ENCODE data around the gene POLR3G. TPM values are rescaled to one million over a fixed set of nuclear protein-coding genes. Genes with fewer than 3 reads are reported as not detected.

POLR3G gene
- total RNA-seq, 1 experiment from 2014 or later: 73.6 TPM

- Histone ChIP-seq H2BK12ac (ENCODE audit: insufficient read length, low read depth, low read length) (no peak overlapping the region), H3K79me2 (ENCODE audit: insufficient read depth, low read length) (no peaks in the 10 kb centered on the region), H2AFZ (ENCODE audit: low read length) (no peak overlapping the region), H2BK15ac (ENCODE audit: low read depth, low read length) (no peak overlapping the region), H2BK20ac (ENCODE audit: low read depth, low read length, poor library complexity, severe bottlenecking) (no peak overlapping the region), H4K91ac (ENCODE audit: insufficient read length, low read depth, low read length) (no peak overlapping the region), H3K18ac (ENCODE audit: insufficient read length, low read depth, low read length) (no peak overlapping the region), H3K4ac (ENCODE audit: low read depth, low read length) (no peak overlapping the region), H3K23ac (ENCODE audit: insufficient read length, low read depth, low read length) (no peak overlapping the region), H4K5ac (ENCODE audit: insufficient read length, low read depth, low read length) (no peak overlapping the region), H3K9ac (ENCODE audit: extremely low read depth, insufficient read length, low read length) (no peak overlapping the region), H3K23me2 (ENCODE audit: insufficient read length, low read depth, low read length, poor library complexity, severe bottlenecking) (no peaks in the 10 kb centered on the region), H3K4me1 (ENCODE audit: insufficient read depth, low read length) (peaks cover 9% of the 10 kb centered on the region), H4K20me1 (ENCODE audit: control insufficient read depth, insufficient read depth, insufficient read length) (no peaks in the 10 kb centered on the region), H3K14ac (ENCODE audit: insufficient read depth, low read length) (no peak overlapping the region), H3K79me1 (ENCODE audit: insufficient read depth, low read depth, low read length, poor library complexity, severe bottlenecking) (no peaks in the 10 kb centered on the region), H4K8ac (replicated peaks; ENCODE audit: insufficient read length, low read depth, low read length) (no peak overlapping the region), H2AK5ac (ENCODE audit: insufficient read length, low read length) (no peak overlapping the region), H3K56ac (ENCODE audit: insufficient read length, low read depth, low read length) (no peak overlapping the region), H2BK5ac (ENCODE audit: insufficient read length, low read length) (no peak overlapping the region), H3K27ac (ENCODE audit: insufficient read length, low read depth, low read length) (no peak overlapping the region), H3K9me3 (ENCODE audit: control insufficient read depth, low read depth, low read length) (no peaks in the 10 kb centered on the region), H2BK120ac (ENCODE audit: low read depth, low read length, poor library complexity, severe bottlenecking) (no peak overlapping the region), H3K4me2 (ENCODE audit: insufficient read depth, insufficient read length, low read length) (no peak overlapping the region), H3K27me3 (ENCODE audit: insufficient read depth, low read length) (no peaks in the 10 kb centered on the region), H3T11ph (ENCODE audit: low read length) (no peak overlapping the region)
- no peak for TF ChIP-seq CTCF (conservative IDR thresholded peaks at IDR 0.05)
- Mint-ChIP-seq H3K27me3 (ENCODE audit: low read depth) (0 out of 2 replicates have a peak, but pooled peaks cover 2% of the 10 kb centered on the region), H3K36me3 (ENCODE audit: insufficient read depth in 1 of 3, low read depth in 3 of 3) (peaks cover 0 to 4% (median 0%) of the 10 kb centered on the region in 3 experiments; a peak in 2 of 7 replicates), H3K9me3 (no peaks in the 10 kb centered on the region), H3K27ac (no peak overlapping the region), H3K4me1 (peaks cover 45 to 49% of the 10 kb centered on the region in 2 experiments), H3K4me3 (no peak overlapping the region)
- no CpG with 5 or more reads among the region's 5 CpGs for WGBS (ENCODE audit: extremely low coverage, insufficient read length, low lambda C conversion rate)
- DNase-seq: no peak
Observed at GRCh38 chr5:90548069-90548593, 73.5 kb downstream of the POLR3G start.
